ENCODE measurements around the gene MAN2B1. TPM values are rescaled to one million over a fixed set of nuclear protein-coding genes. Genes with fewer than 3 reads are reported as not detected.

The MAN2B1 gene
- total and polyA plus RNA-seq, 2 of the 13 experiments (the other 11 are each of a cell fraction or from before 2014, with no cell fraction given), result 23.6 to 23.8 TPM

DNA sequence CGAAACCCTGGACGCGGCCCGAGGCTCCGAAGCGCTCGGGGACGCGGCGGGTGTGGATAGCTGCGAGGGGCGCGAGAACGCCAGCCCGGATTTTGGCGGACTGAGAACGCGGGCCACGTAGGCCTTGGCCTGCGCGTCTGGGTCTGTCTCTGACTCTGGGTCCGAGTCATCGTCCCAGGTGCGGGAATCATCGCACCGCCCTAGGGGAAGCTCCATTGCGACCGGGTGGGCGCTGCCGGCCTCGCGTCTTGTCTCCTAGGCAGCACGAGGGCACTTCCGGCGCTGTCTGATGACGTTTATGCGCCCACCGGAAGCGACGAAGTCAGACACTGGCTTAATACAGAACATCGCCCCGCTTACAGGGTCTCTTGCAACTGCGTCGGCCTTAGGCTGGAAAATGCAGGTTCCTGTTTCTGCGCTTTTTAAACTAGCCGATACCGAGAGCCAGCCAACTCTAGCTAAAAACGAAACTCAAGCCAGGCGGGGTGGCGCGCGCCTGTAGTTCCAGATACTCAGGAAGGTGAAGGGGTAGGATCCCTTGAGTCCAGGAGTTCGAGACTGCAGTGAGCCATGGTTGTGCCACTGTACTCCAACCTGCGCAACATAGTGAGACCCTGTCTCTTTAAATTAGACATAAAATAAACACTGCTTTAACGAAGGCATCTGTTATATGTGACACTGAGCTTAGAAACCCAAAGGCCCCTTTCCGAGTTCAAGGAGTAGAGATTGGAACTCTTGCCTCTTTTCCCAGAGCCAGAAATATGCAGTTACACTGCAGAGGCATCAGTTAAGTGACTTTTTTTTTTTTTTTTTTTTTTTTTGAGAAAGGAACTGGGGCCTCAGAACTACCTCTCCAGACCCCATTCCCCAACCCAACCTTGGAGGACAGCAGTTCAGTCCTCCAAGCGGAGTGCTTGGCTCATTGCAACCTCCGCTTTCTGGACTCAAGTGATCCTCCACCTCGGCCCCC is 30.1 kb upstream of the MAN2B1 start, which contains the start of gene FBXW9 (continued):
- TF ChIP-seq CAMTA2 (CRISPR knock-in tag; IDR thresholded peaks at IDR 0.05; ENCODE audit: borderline replicate concordance) (0 out of 2 replicates have a peak, but pooled peaks have one; percentile 38), ZNF543 (CRISPR knock-in tag; IDR thresholded peaks at IDR 0.05) (no peak), ZNF441 (CRISPR knock-in tag; IDR thresholded peaks at IDR 0.05; ENCODE audit: borderline replicate concordance) (peak; percentile 63; the same call in 1 of the 2 replicates), ZBTB26 (CRISPR knock-in tag; IDR thresholded peaks at IDR 0.05; ENCODE audit: borderline replicate concordance) (peak; percentile 68; the same call in 1 of the 2 replicates), ZNF143 (CRISPR knock-in tag; IDR thresholded peaks at IDR 0.05) (peak; percentile 66; the same call in 1 of the 2 replicates), AHR (CRISPR knock-in tag; IDR thresholded peaks at IDR 0.05) (0 out of 2 replicates have a peak, but pooled peaks have one; percentile 39), PITX1 (CRISPR knock-in tag; IDR thresholded peaks at IDR 0.05) (peak; percentile 90), BRCA1 (CRISPR knock-in tag; IDR thresholded peaks at IDR 0.05) (peak; percentile 42; the same call in 1 of the 2 replicates), ASH2L (IDR thresholded peaks at IDR 0.05; ENCODE audit: insufficient read length, low read depth, low read length) (peak; percentile 39), POLR2AphosphoS5 (IDR thresholded peaks at IDR 0.05; ENCODE audit: low read depth, low read length) (peak; percentile 92), ZNF432 (CRISPR knock-in tag; IDR thresholded peaks at IDR 0.05; ENCODE audit: borderline replicate concordance) (no peak), ZNF879 (CRISPR knock-in tag; IDR thresholded peaks at IDR 0.05) (no peak), CREB1 (IDR thresholded peaks at IDR 0.05) (peak; percentile 98), CREB1 (CRISPR knock-in tag; IDR thresholded peaks at IDR 0.05) (peak; percentile 100), ZNF296 (CRISPR knock-in tag; conservative IDR thresholded peaks at IDR 0.05) (no peak), DBP (CRISPR knock-in tag; IDR thresholded peaks at IDR 0.05; ENCODE audit: not compliant biosample characterization) (no peak), MEIS1 (CRISPR knock-in tag; IDR thresholded peaks at IDR 0.05; ENCODE audit: borderline replicate concordance) (peak; percentile 66; the same call in 1 of the 2 replicates), RBFOX2 (IDR thresholded peaks at IDR 0.05; ENCODE audit: low read depth, low read length) (peak; percentile 82), ARNT (IDR thresholded peaks at IDR 0.05) (no peak)
- TF ChIP-seq, protein P1, sequence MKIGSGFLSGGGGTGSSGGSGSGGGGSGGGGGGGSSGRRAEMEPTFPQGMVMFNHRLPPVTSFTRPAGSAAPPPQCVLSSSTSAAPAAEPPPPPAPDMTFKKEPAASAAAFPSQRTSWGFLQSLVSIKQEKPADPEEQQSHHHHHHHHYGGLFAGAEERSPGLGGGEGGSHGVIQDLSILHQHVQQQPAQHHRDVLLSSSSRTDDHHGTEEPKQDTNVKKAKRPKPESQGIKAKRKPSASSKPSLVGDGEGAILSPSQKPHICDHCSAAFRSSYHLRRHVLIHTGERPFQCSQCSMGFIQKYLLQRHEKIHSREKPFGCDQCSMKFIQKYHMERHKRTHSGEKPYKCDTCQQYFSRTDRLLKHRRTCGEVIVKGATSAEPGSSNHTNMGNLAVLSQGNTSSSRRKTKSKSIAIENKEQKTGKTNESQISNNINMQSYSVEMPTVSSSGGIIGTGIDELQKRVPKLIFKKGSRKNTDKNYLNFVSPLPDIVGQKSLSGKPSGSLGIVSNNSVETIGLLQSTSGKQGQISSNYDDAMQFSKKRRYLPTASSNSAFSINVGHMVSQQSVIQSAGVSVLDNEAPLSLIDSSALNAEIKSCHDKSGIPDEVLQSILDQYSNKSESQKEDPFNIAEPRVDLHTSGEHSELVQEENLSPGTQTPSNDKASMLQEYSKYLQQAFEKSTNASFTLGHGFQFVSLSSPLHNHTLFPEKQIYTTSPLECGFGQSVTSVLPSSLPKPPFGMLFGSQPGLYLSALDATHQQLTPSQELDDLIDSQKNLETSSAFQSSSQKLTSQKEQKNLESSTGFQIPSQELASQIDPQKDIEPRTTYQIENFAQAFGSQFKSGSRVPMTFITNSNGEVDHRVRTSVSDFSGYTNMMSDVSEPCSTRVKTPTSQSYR (CRISPR knock-in tag; IDR thresholded peaks at IDR 0.05; ENCODE audit: borderline replicate concordance), result no peak
- TF ChIP-seq, protein P2, sequence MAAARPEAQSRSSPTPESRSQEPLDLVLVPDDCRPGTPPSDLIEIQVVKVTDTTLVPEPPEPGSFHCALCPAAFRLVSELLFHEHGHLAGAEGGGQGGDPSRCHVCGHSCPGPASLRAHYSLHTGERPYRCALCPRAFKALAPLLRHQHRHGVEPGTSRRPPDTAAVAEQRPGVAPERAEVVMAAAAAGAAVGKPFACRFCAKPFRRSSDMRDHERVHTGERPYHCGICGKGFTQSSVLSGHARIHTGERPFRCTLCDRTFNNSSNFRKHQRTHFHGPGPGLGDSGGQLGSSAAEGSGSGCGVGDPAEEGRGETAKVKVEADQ (CRISPR knock-in tag; IDR thresholded peaks at IDR 0.05; ENCODE audit: borderline replicate concordance), result peak; percentile 91
- TF ChIP-seq, protein P3, sequence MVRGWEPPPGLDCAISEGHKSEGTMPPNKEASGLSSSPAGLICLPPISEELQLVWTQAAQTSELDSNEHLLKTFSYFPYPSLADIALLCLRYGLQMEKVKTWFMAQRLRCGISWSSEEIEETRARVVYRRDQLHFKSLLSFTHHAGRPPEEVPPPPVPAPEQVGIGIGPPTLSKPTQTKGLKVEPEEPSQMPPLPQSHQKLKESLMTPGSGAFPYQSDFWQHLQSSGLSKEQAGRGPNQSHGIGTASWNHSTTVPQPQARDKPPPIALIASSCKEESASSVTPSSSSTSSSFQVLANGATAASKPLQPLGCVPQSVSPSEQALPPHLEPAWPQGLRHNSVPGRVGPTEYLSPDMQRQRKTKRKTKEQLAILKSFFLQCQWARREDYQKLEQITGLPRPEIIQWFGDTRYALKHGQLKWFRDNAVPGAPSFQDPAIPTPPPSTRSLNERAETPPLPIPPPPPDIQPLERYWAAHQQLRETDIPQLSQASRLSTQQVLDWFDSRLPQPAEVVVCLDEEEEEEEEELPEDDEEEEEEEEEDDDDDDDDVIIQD (CRISPR knock-in tag; IDR thresholded peaks at IDR 0.05; ENCODE audit: low read depth), result no peak

Data from HepG2 (cell line).